K562 (cell line): ENCODE results near the gene NEUROD4. TPM values are rescaled to one million over a fixed set of nuclear protein-coding genes. Genes with fewer than 3 reads are reported as not detected.
A peak's percentile ranks its signal among the peaks of the same experiment; 100 is the strongest.

Experiments
- CHD7 ChIP-seq: fragments of 200-600 bp; sonication (generic); IDR thresholded peaks from one replicate; pipeline ENCODE4 v1.6.1; 2012; ENCODE audit warnings: mild to moderate bottlenecking, low read depth, low read length, inconsistent platforms
- PCBP2 ChIP-seq: fragments of 200-400 bp; formaldehyde crosslinking; IDR thresholded peaks from 2 replicates; pipeline ENCODE4 v1.6.1; 2018; ENCODE audit warnings: low read length, low read depth, mild to moderate bottlenecking, moderate library complexity; ENCODE audit not compliant: poor library complexity, severe bottlenecking
- POLR2AphosphoS5 ChIP-seq: IDR thresholded peaks from 2 replicates; pipeline ENCODE4 v1.6.1; 2011; ENCODE audit warnings: mild to moderate bottlenecking, low read depth, low read length, moderate library complexity; ENCODE audit not compliant: control insufficient read depth, insufficient read depth
- ZNF140 ChIP-seq: fragments of 250-450 bp; sonication (Bioruptor Pico); IDR thresholded peaks from 2 replicates; pipeline ENCODE4 v1.8.0; 2021; ENCODE audit warnings: moderate library complexity, mild to moderate bottlenecking, inconsistent platforms
- polyA plus RNA-seq, 8 experiments: library from polyadenylated mRNA; depleted of rRNA in 4 of 8; stranded (reverse) in 5 of 8; unstranded in 3 of 8; fragments of >200 nt; fragmentation: Nextera tagmentation in 2 of 8; fragmentation: Illumina TruSeq in 1 of 8; extraction: Ambion mirVana in 2 of 8; extraction: Trizol in 1 of 8; gene quantifications; 2 replicates each; pipeline versions ENCODE4 v1.2.1 to v1.2.3, GENCODE V29; 2011 to 2014; ENCODE audit warnings: inconsistent platforms in 1 of 8, missing spikeins in 1 of 8
- total RNA-seq, 7 experiments: library from RNA; depleted of rRNA in 6 of 7; stranded (reverse); fragments of >200 nt in 6 of 7; fragmentation: Illumina TruSeq in 2 of 7; extraction: Trizol in 2 of 7; gene quantifications; 2 replicates each; pipeline versions ENCODE4 v1.2.1 to v1.2.3, GENCODE V29; 2011 to 2021; ENCODE audit warnings: low replicate concordance in 1 of 7
- TF ChIP-seq, protein P1 (sequence below), 2 experiments: fragments of 450-650 bp; IDR thresholded peaks; 2 replicates each; pipeline ENCODE4 v1.6.1; 2018; ENCODE audit warnings: mild to moderate bottlenecking in 2 of 2, low read depth in 1 of 2; ENCODE audit not compliant: partially characterized antibody in 2 of 2
- TF ChIP-seq, protein P2 (sequence below), 3 experiments: IDR thresholded peaks in 2 of 3; conservative IDR thresholded peaks in 1 of 3; 2 replicates each; pipeline ENCODE4 v1.5.1; 2011 to 2012; ENCODE audit warnings: low read length in 3 of 3, mild to moderate bottlenecking in 3 of 3, control low read depth in 2 of 3, improper control_type of control experiment in 1 of 3, inconsistent platforms in 1 of 3, low read depth in 1 of 3, mixed read lengths in 1 of 3, moderate library complexity in 1 of 3; ENCODE audit not compliant: insufficient read depth in 2 of 3
- TF ChIP-seq, protein P3 (sequence below): sonication (generic); formaldehyde crosslinking; IDR thresholded peaks from 2 replicates; pipeline ENCODE4 v1.8.0; 2022; ENCODE audit warnings: mild to moderate bottlenecking, low read depth, missing genetic modification reagents

The NEUROD4 gene
- total and polyA plus RNA-seq, 9 of the 15 experiments (the other 6 are each of a cell fraction or from before 2014, with no cell fraction given), result not detected

GRCh38 chr12:54987611-54988231, 32.1 kb upstream of the NEUROD4 start (continued):
- TF ChIP-seq, protein P1, sequence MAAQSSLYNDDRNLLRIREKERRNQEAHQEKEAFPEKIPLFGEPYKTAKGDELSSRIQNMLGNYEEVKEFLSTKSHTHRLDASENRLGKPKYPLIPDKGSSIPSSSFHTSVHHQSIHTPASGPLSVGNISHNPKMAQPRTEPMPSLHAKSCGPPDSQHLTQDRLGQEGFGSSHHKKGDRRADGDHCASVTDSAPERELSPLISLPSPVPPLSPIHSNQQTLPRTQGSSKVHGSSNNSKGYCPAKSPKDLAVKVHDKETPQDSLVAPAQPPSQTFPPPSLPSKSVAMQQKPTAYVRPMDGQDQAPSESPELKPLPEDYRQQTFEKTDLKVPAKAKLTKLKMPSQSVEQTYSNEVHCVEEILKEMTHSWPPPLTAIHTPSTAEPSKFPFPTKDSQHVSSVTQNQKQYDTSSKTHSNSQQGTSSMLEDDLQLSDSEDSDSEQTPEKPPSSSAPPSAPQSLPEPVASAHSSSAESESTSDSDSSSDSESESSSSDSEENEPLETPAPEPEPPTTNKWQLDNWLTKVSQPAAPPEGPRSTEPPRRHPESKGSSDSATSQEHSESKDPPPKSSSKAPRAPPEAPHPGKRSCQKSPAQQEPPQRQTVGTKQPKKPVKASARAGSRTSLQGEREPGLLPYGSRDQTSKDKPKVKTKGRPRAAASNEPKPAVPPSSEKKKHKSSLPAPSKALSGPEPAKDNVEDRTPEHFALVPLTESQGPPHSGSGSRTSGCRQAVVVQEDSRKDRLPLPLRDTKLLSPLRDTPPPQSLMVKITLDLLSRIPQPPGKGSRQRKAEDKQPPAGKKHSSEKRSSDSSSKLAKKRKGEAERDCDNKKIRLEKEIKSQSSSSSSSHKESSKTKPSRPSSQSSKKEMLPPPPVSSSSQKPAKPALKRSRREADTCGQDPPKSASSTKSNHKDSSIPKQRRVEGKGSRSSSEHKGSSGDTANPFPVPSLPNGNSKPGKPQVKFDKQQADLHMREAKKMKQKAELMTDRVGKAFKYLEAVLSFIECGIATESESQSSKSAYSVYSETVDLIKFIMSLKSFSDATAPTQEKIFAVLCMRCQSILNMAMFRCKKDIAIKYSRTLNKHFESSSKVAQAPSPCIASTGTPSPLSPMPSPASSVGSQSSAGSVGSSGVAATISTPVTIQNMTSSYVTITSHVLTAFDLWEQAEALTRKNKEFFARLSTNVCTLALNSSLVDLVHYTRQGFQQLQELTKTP (IDR thresholded peaks at IDR 0.05; ENCODE audit: low read depth in 1 of 2, partially characterized antibody in 2 of 2), result peak in 1 of 2 experiments; percentile 32
- TF ChIP-seq, protein P2, sequence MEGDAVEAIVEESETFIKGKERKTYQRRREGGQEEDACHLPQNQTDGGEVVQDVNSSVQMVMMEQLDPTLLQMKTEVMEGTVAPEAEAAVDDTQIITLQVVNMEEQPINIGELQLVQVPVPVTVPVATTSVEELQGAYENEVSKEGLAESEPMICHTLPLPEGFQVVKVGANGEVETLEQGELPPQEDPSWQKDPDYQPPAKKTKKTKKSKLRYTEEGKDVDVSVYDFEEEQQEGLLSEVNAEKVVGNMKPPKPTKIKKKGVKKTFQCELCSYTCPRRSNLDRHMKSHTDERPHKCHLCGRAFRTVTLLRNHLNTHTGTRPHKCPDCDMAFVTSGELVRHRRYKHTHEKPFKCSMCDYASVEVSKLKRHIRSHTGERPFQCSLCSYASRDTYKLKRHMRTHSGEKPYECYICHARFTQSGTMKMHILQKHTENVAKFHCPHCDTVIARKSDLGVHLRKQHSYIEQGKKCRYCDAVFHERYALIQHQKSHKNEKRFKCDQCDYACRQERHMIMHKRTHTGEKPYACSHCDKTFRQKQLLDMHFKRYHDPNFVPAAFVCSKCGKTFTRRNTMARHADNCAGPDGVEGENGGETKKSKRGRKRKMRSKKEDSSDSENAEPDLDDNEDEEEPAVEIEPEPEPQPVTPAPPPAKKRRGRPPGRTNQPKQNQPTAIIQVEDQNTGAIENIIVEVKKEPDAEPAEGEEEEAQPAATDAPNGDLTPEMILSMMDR (IDR thresholded peaks at IDR 0.05 in 2 of 3, conservative IDR thresholded peaks at IDR 0.05 in 1 of 3; ENCODE audit: insufficient read depth in 2 of 3, low read depth in 1 of 3, low read length in 3 of 3), result no peak
- TF ChIP-seq, protein P3, sequence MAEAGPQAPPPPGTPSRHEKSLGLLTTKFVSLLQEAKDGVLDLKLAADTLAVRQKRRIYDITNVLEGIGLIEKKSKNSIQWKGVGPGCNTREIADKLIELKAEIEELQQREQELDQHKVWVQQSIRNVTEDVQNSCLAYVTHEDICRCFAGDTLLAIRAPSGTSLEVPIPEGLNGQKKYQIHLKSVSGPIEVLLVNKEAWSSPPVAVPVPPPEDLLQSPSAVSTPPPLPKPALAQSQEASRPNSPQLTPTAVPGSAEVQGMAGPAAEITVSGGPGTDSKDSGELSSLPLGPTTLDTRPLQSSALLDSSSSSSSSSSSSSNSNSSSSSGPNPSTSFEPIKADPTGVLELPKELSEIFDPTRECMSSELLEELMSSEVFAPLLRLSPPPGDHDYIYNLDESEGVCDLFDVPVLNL, result no peak
- TF ChIP-seq ZNF140 (CRISPR knock-in tag), result no peak
- no peak for TF ChIP-seq CHD7
- peak; percentile 50; the same call in 1 of the 2 replicates for TF ChIP-seq POLR2AphosphoS5
- no peak for TF ChIP-seq PCBP2
